ENCODE data around the gene TUG1. TPM values are rescaled to one million over a fixed set of nuclear protein-coding genes. Genes with fewer than 3 reads are reported as not detected.
A peak's percentile ranks its signal among the peaks of the same experiment; 100 is the strongest.

Gene TUG1
- total RNA-seq, 1 experiment from 2014 or later: 37.1 TPM

DNA sequence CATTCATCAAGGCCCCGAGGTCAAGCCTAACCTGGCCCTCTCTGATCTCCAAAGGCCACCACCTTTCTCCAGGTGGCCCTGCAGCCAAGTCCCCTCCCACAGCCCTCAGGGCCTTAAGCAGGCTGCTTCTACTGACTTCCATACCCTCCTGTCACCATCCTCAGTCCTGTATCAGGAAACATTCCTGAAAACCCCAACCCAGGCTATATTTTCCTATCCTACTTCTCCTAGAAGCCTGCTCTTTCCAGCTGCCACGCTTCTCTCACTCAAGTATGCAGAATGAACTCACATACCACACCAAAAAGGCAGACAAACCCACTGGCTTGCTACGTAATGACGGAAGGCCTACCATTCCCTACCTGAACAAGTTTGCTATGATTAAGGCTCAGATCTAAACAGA is 24.1 kb upstream of the TUG1 start:
- DNase-seq (ENCODE audit: low read depth, low spot score): no peak
- in situ Hi-C loops (cut with HindIII; ENCODE audit: low pct_unique_long_range_greater_than_20kb, low sequenced_read_pairs): no loop called here

DNA sequence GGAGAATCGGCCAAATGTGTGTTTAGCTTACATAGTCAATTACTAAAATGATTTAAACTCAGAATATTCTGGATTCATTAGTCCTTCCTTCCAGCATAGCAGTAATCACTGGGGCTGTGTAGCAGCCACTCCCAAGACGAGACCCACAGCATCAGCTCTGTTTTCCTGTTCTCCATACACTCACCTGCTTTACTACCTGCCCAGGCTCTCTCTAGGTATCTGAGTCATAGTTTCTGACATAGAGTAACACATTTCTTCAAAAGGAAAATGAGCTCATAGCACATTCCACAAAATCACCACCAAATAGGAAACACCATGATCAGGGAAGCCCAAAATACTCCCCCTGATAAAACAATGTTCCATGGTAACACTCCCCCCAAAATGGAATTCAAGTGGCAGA is 23.4 kb upstream of the TUG1 start:
- DNase-seq (ENCODE audit: low read depth, low spot score): no peak
- in situ Hi-C loops (cut with HindIII; ENCODE audit: low pct_unique_long_range_greater_than_20kb, low sequenced_read_pairs): no loop called here

DNA sequence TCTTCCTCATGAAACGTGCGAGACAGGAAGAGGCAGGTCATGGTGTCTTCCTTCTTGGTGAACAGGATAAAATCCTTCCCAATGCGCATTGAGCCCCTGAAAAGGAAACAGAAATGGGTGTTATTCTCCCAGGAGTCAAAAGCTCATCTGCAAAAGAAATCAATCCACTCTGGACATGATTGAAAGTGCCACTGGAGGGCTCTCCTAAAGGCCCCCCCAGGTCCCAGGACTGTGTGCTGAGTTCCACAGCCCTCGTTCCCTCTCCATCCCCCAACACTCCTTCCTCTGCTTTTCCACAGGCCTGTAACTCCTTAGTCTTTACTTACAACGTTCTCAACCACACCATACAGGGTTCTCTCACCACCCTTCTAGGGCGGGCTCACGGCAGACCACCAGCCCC is 22.7 kb upstream of the TUG1 start:
- no peak for DNase-seq (ENCODE audit: low read depth, low spot score)
- in situ Hi-C loops (cut with HindIII; ENCODE audit: low pct_unique_long_range_greater_than_20kb, low sequenced_read_pairs): no loop called here

- DNase-seq (ENCODE audit: low read depth, low spot score): peak; percentile 56
- in situ Hi-C loops (cut with HindIII; ENCODE audit: low pct_unique_long_range_greater_than_20kb, low sequenced_read_pairs): no loop called here
Observed at GRCh38 chr22:30947173-30947815, 21.8 kb upstream of the TUG1 start.

GRCh38 chr22:30947816-30948454 is 21.1 kb upstream of the TUG1 start:
- in situ Hi-C loops (cut with HindIII; ENCODE audit: low pct_unique_long_range_greater_than_20kb, low sequenced_read_pairs): no loop called here
- peak; percentile 71 for DNase-seq (ENCODE audit: low read depth, low spot score)

GRCh38 chr22:30948930-30949342 is 20.1 kb upstream of the TUG1 start:
- peak; percentile 20 for DNase-seq (ENCODE audit: low read depth, low spot score)
- in situ Hi-C loops (cut with HindIII; ENCODE audit: low pct_unique_long_range_greater_than_20kb, low sequenced_read_pairs): no loop called here

GRCh38 chr22:30949934-30950660 is 19.0 kb upstream of the TUG1 start:
- in situ Hi-C loops (cut with HindIII; ENCODE audit: low pct_unique_long_range_greater_than_20kb, low sequenced_read_pairs): no loop called here
- no peak for DNase-seq (ENCODE audit: low read depth, low spot score)

DNA sequence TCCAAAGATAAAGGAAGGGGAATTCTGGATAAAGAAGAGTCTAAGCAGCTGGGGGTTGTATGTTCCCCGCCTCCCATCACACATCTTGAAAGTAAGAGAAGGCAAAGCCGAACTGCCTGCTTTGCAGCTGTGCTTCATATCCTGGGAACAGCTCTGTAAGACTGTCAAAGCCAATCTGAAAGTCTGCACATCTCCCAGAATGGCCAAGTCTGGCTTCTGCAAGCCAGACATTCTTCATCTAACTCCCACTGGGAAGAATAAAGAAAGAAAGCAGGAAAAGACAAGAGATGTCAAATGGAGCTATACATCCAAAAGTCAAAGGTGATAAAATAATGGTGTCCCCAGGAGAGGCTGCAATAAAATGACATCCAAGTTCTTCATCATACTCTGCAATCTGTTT is 15.9 kb upstream of the TUG1 start:
- no peak for DNase-seq (ENCODE audit: low read depth, low spot score)
- in situ Hi-C loops (cut with HindIII; ENCODE audit: low pct_unique_long_range_greater_than_20kb, low sequenced_read_pairs): no loop called here

DNA sequence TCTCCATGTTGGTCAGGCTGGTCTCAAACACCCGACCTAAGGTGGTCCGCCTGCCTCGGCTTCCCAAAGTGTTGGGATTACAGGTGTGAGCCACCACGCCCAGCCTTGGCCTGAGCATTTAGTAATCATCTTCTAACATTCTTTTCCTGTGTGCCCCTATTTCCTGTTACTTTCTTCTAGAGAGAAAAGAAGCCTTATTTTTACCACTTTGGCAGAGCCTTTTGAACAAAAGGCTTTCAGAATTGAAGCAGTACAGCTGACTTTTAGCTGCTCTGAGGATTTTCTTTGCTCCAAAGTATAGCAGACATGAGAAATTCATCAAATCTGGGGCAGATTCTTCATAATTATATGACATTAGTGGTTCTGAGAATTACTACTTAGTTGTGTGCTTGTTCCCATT is 13.9 kb upstream of the TUG1 start:
- in situ Hi-C loops (cut with HindIII; ENCODE audit: low pct_unique_long_range_greater_than_20kb, low sequenced_read_pairs): no loop called here
- no peak for DNase-seq (ENCODE audit: low read depth, low spot score)

GRCh38 chr22:30964858-30965257 is 4.2 kb upstream of the TUG1 start:
- in situ Hi-C loops (cut with HindIII; ENCODE audit: low pct_unique_long_range_greater_than_20kb, low sequenced_read_pairs): no loop called here
- no peak for DNase-seq (ENCODE audit: low read depth, low spot score)

DNA sequence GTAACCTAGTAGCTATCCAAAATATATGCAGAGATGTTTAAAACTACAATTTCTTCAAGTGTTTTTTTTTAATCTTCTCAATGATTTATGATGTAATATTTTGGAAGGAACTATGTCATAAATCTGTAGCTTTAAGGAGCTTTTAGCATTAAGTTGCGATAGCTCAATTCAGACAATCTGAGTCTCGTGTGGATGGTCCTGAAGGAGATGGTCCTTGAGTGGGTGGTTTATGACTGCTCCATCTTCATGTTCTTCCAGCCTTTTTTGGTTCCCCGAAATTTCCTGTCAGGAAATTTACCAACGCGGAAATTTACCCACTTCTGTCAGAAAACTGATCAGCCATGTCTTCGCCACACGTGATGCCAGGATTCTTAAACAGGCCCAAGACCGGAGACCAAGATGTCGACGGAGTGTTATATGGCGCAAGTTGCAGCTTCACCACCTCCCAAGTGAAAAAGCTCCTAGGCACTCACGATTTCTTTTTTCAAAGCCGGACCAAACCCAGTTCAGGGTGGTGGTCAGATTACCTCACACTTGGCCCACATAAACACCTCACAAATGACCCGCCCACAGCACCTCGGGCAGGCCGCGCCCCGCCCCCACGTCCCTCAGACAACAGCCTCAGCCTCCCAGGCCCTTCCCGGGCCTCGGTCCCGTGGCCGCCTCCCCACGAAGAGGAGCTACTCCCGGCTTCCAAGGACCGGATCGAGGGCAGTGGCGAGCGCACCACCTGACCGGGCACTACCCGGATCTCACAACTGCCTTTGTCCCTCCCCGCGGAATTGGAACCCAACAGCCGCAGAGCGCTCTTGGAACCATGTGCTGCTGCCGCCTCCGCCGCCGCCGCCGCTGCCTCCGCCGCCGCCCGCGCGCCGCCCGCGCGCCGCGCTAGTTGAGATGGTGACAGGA is 796 bp upstream of the TUG1 start, which contains the start of gene MORC2:
Gene MORC2 (minus strand): TSS at position 760 of the 909 bp plus-strand sequence. CDS start 885 bp downstream, outside the sequence.
- in situ Hi-C loops (cut with HindIII; ENCODE audit: low pct_unique_long_range_greater_than_20kb, low sequenced_read_pairs): no loop called here
- no peak for DNase-seq (ENCODE audit: low read depth, low spot score)

- in situ Hi-C loops (cut with HindIII; ENCODE audit: low pct_unique_long_range_greater_than_20kb, low sequenced_read_pairs): no loop called here
- DNase-seq (ENCODE audit: low read depth, low spot score): peak; percentile 22
Observed at GRCh38 chr22:30969532-30970355, 679 bp downstream of the TUG1 start.

GRCh38 chr22:30970356-30970746 is 1.3 kb downstream of the TUG1 start:
- no peak for DNase-seq (ENCODE audit: low read depth, low spot score)
- in situ Hi-C loops (cut with HindIII; ENCODE audit: low pct_unique_long_range_greater_than_20kb, low sequenced_read_pairs): no loop called here

DNA sequence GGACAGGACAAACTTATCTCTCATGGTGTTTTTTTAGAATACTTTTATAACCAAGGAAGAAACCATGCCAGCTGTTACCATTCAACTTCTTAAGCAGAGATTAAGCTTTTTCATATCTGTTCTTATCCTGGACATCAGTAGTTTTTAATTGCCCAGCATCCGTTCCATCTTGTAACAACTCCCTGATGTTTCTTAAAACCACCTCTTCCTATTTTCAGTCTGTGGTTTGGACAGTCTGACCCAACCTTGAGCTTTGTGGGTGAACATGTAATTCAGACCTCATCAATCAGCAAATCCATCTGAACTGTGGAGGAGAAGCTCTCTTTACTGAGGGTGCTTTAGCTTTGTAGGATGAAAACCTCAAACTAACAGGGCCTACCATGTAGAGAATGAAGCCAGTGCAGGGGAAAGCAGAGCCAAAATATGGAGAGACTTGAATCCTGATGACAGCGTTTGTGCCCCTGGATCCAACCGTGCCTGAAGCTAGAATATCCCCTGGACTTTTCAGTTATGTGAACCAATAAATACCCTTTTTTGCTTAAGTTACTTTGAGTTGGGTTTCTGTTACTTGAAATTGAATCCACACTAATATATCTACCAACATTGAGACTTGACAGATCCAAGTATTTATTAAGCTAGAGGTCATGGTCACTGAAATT is 9.4 kb downstream of the TUG1 start:
- no peak for DNase-seq (ENCODE audit: low read depth, low spot score)
- in situ Hi-C loops (cut with HindIII; ENCODE audit: low pct_unique_long_range_greater_than_20kb, low sequenced_read_pairs): no loop called here

- peak; percentile 31 for DNase-seq (ENCODE audit: low read depth, low spot score)
- in situ Hi-C loops (cut with HindIII; ENCODE audit: low pct_unique_long_range_greater_than_20kb, low sequenced_read_pairs): no loop called here
Observed at GRCh38 chr22:30979932-30980331, 10.9 kb downstream of the TUG1 start.

DNA sequence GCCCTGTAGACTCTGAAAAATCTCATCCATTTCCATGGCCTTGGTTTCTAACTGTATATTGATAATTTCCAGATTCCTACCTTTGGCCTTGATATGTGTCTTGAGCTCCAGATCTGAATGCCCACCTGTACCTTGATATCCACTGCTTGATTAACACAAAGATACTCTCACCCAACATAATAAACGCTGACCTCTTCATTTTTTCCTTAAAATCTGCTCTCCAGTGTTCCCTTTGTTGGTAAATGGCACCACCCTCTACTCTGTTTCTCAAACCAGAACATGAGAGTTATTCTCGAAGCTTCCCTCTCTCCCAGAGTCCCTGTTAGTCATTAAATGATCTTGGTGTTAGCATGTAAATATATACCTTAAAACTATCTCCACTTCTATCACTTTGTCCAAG is 13.4 kb downstream of the TUG1 start:
- DNase-seq (ENCODE audit: low read depth, low spot score): no peak
- in situ Hi-C loops (cut with HindIII; ENCODE audit: low pct_unique_long_range_greater_than_20kb, low sequenced_read_pairs): no loop called here

DNA sequence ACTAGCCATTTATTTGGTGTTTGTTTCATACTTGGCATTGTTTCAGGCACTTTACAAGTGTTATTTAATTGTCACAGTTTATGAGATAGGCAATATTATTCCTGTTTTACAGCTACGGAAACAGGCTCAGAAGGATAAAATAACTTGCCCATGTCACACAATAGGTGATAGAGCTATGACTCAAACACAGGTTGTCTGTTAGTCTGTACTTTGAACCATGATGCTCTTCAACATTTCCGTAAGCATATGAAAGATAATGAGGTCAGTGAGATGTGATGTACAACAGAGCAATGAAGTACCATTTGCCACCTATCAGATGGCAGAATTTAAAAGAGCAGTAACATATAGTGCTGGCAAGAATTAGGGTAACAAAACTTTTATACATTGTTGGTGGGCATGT is 15.3 kb downstream of the TUG1 start:
- no peak for DNase-seq (ENCODE audit: low read depth, low spot score)

More for the DNA sequence above, 15.3 kb downstream of the TUG1 start:
- in situ Hi-C loops (cut with HindIII; ENCODE audit: low pct_unique_long_range_greater_than_20kb, low sequenced_read_pairs): no loop called here

Data from SK-MEL-5 (cell line).